ENCODE results near the gene STPG3.
A peak's percentile ranks its signal among the peaks of the same experiment; 100 is the strongest.

STPG3 gene

DNA sequence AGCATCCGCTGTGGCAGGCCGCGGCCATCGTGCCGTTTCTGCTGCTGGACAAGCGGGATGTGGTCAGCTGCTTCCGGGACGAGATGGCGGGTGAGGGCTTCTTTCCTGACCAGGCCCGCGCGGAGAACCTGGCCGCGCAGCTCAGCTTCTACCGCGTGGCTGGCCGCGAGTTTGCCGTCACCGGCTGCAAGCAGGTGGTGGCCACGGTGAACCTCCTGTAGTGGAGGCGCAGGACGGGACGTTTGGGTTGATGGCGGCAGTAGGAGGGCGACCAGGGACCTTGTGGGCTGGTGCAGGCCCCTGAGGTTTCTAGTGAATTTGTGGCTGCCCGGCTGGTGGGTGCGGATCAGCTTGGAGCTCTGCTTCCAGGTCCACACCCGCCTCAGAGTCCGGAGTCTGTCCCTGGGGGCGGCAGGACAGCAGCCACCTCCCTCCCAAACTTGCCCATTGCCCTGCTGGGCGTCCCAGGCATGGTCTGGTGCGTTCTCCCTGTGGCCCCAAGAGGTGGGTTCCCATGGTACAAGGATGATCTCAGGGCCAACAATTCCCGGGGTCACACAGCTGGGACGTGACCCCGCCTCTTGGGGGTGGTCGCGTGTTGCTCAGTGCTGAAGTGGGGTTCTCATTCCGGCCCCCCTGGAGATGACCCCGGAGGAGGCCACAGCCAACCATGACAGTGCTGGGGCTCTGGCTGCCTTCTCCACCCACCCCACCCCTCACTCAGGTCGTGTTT lies 28.8 kb downstream of the STPG3 start:
- Histone ChIP-seq H3K9ac (ENCODE audit: low read length in 5 of 5) (no peak overlapping the region), H3K27me3 (ENCODE audit: control insufficient read depth in 5 of 5, insufficient read depth in 4 of 5, low read length in 5 of 5) (peaks cover 0 to 22% (median 10%) of the 10 kb centered on the region in 5 donors), H3K9me3 (ENCODE audit: control insufficient read depth in 5 of 5, low read length in 5 of 5) (peaks cover 0 to 3% (median 0%) of the 10 kb centered on the region in 5 donors), H3K36me3 (ENCODE audit: control insufficient read depth in 5 of 5, insufficient read depth in 5 of 5, low read length in 5 of 5) (peaks cover 0 to 19% (median 8%) of the 10 kb centered on the region in 5 donors), H3K4me3 (ENCODE audit: low read depth in 1 of 5, low read length in 5 of 5) (no peak overlapping the region), H3K4me1 (ENCODE audit: control insufficient read depth in 5 of 5, insufficient read depth in 5 of 5, low read length in 5 of 5) (peaks cover 0 to 58% (median 41%) of the 10 kb centered on the region in 5 donors), H3K27ac (ENCODE audit: low read depth, low read length) (no peak overlapping the region)

DNA sequence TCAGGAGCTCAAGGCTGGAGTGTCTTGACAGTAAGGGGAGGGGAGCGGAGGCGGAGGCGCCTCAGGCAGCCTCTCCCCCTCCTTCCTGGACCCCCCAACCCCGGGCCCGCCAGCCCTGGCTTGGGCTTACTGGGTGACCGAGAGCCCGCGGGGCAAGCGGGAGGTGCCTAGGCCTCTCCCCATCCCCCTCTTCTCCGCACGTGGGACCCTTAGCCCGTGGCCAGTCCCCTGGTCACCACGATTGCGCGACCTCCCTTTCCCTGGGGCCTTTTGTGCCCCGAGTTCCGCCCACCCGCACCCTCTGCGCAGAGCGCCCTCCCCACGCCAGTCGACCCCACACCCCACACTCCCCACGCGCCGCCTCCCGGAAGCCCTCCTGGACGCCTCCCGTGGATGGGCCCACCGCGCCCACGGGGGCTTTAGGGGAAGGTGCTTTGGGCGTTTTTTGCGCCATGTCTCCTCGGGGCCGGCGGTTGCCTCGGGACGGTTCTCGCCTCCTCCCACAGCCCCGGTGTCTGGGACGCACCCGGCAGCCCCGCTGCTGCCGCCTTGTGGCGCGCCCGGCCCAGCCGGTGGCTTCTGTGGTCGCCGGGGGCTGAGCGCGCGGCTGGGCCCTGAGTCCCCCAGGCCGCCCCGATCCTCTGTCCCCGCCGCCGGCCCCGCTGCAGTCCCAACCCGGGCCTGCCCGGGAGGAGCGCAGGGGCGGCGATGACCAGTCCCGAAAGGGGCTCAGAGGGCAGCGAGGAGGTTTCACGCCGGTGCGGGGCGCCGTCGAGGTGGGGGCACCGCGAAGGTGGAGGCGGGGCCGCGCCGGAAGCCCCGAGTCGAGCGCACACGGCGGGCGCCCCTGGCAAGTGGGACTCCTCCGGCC lies 29.6 kb downstream of the STPG3 start:
- peak overlapping the region in 1 of 5 donors; percentile 34 for H3K4me3 ChIP-seq (ENCODE audit: low read depth in 1 of 5, low read length in 5 of 5)
- no peak overlapping the region for H3K9ac ChIP-seq (ENCODE audit: low read length in 5 of 5)
- H3K9me3 ChIP-seq (ENCODE audit: control insufficient read depth in 5 of 5, low read length in 5 of 5), result peaks cover 0 to 3% (median 0%) of the 10 kb centered on the region in 5 donors
- peaks cover 0 to 52% (median 35%) of the 10 kb centered on the region in 5 donors for H3K4me1 ChIP-seq (ENCODE audit: control insufficient read depth in 5 of 5, insufficient read depth in 5 of 5, low read length in 5 of 5)
- H3K27me3 ChIP-seq (ENCODE audit: control insufficient read depth in 5 of 5, insufficient read depth in 4 of 5, low read length in 5 of 5), result peaks cover 0 to 20% (median 10%) of the 10 kb centered on the region in 5 donors
- no peak overlapping the region for H3K27ac ChIP-seq (ENCODE audit: low read depth, low read length)
- H3K36me3 ChIP-seq (ENCODE audit: control insufficient read depth in 5 of 5, insufficient read depth in 5 of 5, low read length in 5 of 5), result peaks cover 0 to 19% (median 8%) of the 10 kb centered on the region in 5 donors

DNA sequence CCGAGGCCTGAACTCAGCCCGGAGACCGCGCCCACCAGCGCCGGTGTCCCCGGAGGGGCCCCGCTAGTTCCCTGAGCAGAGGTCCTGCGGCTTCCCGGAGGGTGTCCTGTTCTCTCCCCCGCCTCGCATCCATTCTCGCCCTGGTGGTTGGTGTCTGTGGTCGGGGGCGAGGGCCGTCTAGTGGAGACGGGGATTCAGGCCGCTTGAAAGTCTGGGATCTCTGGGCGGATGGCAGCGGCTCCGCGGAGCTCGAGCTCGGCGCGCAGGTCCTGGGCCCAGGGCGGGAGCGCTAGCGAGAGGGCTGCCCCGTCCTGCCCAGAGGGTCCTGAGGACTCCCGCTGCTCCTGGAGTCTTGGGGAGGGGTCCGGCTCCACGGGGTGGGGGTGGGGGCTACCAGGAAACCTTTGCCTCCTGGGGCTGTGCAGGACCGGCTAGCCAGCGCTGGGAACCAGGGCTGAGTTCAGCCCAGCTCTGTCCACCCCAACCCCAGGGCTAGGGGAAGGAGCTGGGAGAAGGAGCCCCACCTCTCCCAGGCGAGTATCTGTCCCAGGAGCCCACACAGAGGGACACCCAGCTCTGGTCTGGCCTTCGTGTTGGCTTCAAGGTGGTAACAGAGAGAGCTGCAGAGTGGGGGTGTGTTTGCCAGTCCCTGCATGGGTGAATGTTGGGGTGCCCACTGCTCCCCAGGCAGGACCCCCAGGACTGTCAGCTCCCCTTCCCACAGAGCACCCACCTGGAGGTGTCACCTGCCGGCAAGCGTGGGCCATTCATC lies 30.4 kb downstream of the STPG3 start:
- no peak overlapping the region for H3K4me3 ChIP-seq (ENCODE audit: low read depth in 1 of 5, low read length in 5 of 5)
- peaks cover 0 to 3% (median 0%) of the 10 kb centered on the region in 5 donors for H3K9me3 ChIP-seq (ENCODE audit: control insufficient read depth in 5 of 5, low read length in 5 of 5)
- peaks cover 0 to 20% (median 10%) of the 10 kb centered on the region in 5 donors for H3K27me3 ChIP-seq (ENCODE audit: control insufficient read depth in 5 of 5, insufficient read depth in 4 of 5, low read length in 5 of 5)
- H3K4me1 ChIP-seq (ENCODE audit: control insufficient read depth in 5 of 5, insufficient read depth in 5 of 5, low read length in 5 of 5), result peaks cover 0 to 44% (median 27%) of the 10 kb centered on the region in 5 donors
- H3K36me3 ChIP-seq (ENCODE audit: control insufficient read depth in 5 of 5, insufficient read depth in 5 of 5, low read length in 5 of 5), result peaks cover 0 to 19% (median 8%) of the 10 kb centered on the region in 5 donors
- H3K27ac ChIP-seq (ENCODE audit: low read depth, low read length), result no peak overlapping the region
- H3K9ac ChIP-seq (ENCODE audit: low read length in 5 of 5), result no peak overlapping the region

DNA sequence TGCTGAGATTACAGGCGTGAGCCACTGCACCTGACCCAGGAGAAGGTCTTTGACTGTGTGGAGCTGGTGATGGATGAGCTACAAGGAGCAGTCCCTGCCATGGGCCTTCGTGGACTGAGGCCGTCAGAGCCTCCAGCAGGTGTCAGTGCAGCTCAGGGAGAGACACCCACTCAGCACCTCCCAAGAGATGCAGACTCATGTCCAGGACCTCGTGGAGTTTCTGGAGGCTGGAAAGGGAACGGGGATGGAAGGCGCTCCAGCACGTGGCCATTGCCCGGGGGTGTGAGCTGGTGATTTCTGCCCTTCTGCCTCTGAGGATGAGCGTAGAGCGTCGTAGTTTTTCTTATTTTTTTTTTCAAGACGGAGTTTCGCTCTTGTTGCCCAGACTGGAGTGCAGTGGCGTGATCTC lies 35.9 kb downstream of the STPG3 start:
- Histone ChIP-seq H3K9me3 (ENCODE audit: control insufficient read depth in 5 of 5, low read length in 5 of 5) (no peaks in the 10 kb centered on the region), H3K36me3 (ENCODE audit: control insufficient read depth in 5 of 5, insufficient read depth in 5 of 5, low read length in 5 of 5) (no peaks in the 10 kb centered on the region), H3K27ac (ENCODE audit: low read depth, low read length) (no peak overlapping the region), H3K27me3 (ENCODE audit: control insufficient read depth in 5 of 5, insufficient read depth in 4 of 5, low read length in 5 of 5) (peaks cover 0 to 3% (median 0%) of the 10 kb centered on the region in 5 donors), H3K9ac (ENCODE audit: low read length in 5 of 5) (no peak overlapping the region), H3K4me3 (ENCODE audit: low read depth in 1 of 5, low read length in 5 of 5) (no peak overlapping the region), H3K4me1 (ENCODE audit: control insufficient read depth in 5 of 5, insufficient read depth in 5 of 5, low read length in 5 of 5) (peaks cover 0 to 5% (median 0%) of the 10 kb centered on the region in 5 donors)

DNA sequence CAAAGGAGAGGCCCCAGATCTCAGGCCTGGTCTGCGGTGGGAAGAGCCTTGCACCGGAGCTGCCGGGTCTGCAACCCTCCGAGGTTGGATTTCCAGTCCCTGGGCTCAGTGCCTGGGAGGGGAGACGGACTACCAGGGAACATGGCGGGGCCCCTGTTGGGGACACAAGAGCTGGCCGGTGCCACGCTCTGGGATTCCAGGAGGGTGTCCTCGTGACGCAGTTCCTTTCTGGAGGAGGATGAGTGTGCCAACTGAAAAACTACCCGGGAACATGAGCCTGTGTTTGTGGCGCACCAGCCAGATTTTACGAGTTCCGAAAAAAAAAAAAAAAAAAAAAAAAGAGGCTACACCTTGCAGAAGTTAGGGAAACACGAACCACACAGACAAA lies 42.0 kb downstream of the STPG3 start:
- Histone ChIP-seq H3K4me3 (ENCODE audit: low read depth in 1 of 5, low read length in 5 of 5) (no peak overlapping the region), H3K4me1 (ENCODE audit: control insufficient read depth in 5 of 5, insufficient read depth in 5 of 5, low read length in 5 of 5) (peaks cover 0 to 33% (median 26%) of the 10 kb centered on the region in 5 donors), H3K9ac (ENCODE audit: low read length in 5 of 5) (no peak overlapping the region), H3K36me3 (ENCODE audit: control insufficient read depth in 5 of 5, insufficient read depth in 5 of 5, low read length in 5 of 5) (no peaks in the 10 kb centered on the region), H3K27ac (ENCODE audit: low read depth, low read length) (no peak overlapping the region), H3K9me3 (ENCODE audit: control insufficient read depth in 5 of 5, low read length in 5 of 5) (peaks cover 0 to 5% (median 4%) of the 10 kb centered on the region in 5 donors), H3K27me3 (ENCODE audit: control insufficient read depth in 5 of 5, insufficient read depth in 4 of 5, low read length in 5 of 5) (peaks cover 12 to 35% (median 29%) of the 10 kb centered on the region in 5 donors)

DNA sequence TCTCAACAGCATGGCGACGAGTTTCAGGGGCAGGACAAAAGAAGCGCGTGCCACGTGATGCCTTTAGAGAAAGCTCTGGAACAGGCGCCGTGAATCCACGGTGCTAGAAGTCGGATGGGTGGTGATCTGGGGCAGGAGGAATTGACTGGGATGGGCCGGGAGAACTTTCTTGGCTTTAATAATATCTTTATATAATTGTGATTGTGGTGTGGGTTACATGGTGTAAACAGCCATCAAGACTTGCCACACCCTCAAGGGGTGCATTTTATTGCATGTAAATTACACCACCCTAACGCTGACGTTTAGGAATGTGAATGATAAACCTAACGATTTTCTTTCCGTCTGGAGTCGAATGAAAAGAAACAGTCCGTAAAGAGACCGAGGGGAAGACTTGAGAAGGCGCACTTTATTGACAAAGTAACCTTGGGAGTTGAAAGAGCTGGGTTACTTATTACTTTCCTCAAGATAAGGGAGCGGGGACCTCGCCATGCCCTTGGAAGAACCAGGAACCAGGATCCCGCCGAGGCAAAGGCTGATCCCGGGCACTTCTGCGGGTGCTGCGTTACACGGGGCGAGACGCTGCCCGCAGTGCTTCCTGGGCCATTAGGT lies 42.5 kb downstream of the STPG3 start:
- no peak overlapping the region for H3K27ac ChIP-seq (ENCODE audit: low read depth, low read length)
- H3K27me3 ChIP-seq (ENCODE audit: control insufficient read depth in 5 of 5, insufficient read depth in 4 of 5, low read length in 5 of 5), result peaks cover 17 to 40% (median 34%) of the 10 kb centered on the region in 5 donors
- H3K9ac ChIP-seq (ENCODE audit: low read length in 5 of 5), result no peak overlapping the region
- peaks cover 0 to 5% (median 4%) of the 10 kb centered on the region in 5 donors for H3K9me3 ChIP-seq (ENCODE audit: control insufficient read depth in 5 of 5, low read length in 5 of 5)
- peak overlapping the region in 3 of 5 donors; percentile 4 to 27 (median 20) for H3K4me3 ChIP-seq (ENCODE audit: low read depth in 1 of 5, low read length in 5 of 5)
- peaks cover 0 to 38% (median 30%) of the 10 kb centered on the region in 5 donors for H3K4me1 ChIP-seq (ENCODE audit: control insufficient read depth in 5 of 5, insufficient read depth in 5 of 5, low read length in 5 of 5)
- no peaks in the 10 kb centered on the region for H3K36me3 ChIP-seq (ENCODE audit: control insufficient read depth in 5 of 5, insufficient read depth in 5 of 5, low read length in 5 of 5)

DNA sequence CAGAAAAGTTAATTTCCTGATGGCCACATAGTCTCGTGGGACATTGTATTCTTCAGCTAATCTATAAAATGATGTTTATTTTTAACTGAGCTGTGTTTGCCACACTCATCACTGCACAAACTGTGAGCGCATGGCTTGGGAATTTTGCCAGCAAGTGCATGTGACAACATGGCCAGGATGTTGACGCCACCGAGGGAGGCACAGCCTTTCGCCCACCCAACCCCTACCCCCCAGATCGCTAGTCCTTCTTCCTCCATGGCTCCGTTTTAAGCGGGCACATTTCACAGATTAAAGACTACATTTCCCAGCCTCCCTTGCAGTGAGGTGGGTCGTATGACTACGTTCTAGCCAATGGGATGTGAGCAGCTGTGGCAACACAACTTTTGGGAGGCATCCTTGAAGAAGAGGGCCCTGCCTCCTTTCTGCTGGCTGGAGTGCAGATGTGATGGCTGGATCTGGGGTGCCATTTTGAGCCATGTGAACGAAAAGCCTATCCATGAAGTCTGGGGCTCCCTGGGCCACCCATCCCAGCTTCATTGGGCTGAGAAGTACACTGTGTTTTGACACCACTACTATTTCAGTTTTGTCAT lies 43.1 kb downstream of the STPG3 start:
- peaks cover 0 to 44% (median 36%) of the 10 kb centered on the region in 5 donors for H3K4me1 ChIP-seq (ENCODE audit: control insufficient read depth in 5 of 5, insufficient read depth in 5 of 5, low read length in 5 of 5)
- no peak overlapping the region for H3K27ac ChIP-seq (ENCODE audit: low read depth, low read length)
- peaks cover 23 to 46% (median 40%) of the 10 kb centered on the region in 5 donors for H3K27me3 ChIP-seq (ENCODE audit: control insufficient read depth in 5 of 5, insufficient read depth in 4 of 5, low read length in 5 of 5)
- H3K36me3 ChIP-seq (ENCODE audit: control insufficient read depth in 5 of 5, insufficient read depth in 5 of 5, low read length in 5 of 5), result peaks cover 0 to 1% (median 0%) of the 10 kb centered on the region in 5 donors
- H3K9ac ChIP-seq (ENCODE audit: low read length in 5 of 5), result no peak overlapping the region
- H3K9me3 ChIP-seq (ENCODE audit: control insufficient read depth in 5 of 5, low read length in 5 of 5), result peaks cover 0 to 5% (median 4%) of the 10 kb centered on the region in 5 donors
- peak overlapping the region in 4 of 5 donors; percentile 4 to 44 (median 24) for H3K4me3 ChIP-seq (ENCODE audit: low read depth in 1 of 5, low read length in 5 of 5)

DNA sequence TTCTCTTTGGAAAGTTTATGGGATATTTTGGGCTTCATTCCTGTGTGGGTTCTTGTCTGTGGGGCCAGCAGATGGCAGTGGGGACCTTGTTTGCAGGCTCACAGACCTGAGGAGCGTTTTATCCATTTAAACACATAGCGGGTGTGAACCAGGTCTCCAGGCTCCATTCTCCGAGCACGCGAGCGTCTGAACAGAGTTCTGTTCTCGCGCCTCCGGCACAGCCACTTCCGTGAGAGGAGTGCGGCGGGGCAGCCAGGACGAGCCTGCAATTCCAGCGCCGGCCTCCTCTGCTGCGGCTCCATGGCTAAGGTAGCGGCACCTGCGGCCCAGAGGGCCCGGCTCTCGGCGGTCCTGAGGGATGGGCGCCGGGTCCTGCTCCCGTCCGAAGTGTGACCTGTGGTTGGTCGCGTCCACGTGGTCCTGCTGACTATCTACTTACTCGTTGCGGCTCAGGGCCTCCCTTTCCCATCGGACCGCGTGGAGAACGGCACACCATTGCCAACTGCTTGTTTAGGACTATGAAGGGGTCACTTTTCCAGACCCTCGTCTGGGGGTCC lies 43.7 kb downstream of the STPG3 start:
- peak overlapping the region in 1 of 5 donors; percentile 30 for H3K9ac ChIP-seq (ENCODE audit: low read length in 5 of 5)
- peaks cover 26 to 49% (median 44%) of the 10 kb centered on the region in 5 donors for H3K27me3 ChIP-seq (ENCODE audit: control insufficient read depth in 5 of 5, insufficient read depth in 4 of 5, low read length in 5 of 5)
- peaks cover 0 to 3% (median 0%) of the 10 kb centered on the region in 5 donors for H3K36me3 ChIP-seq (ENCODE audit: control insufficient read depth in 5 of 5, insufficient read depth in 5 of 5, low read length in 5 of 5)
- no peak overlapping the region for H3K27ac ChIP-seq (ENCODE audit: low read depth, low read length)
- peaks cover 0 to 46% (median 38%) of the 10 kb centered on the region in 5 donors for H3K4me1 ChIP-seq (ENCODE audit: control insufficient read depth in 5 of 5, insufficient read depth in 5 of 5, low read length in 5 of 5)
- H3K4me3 ChIP-seq (ENCODE audit: low read depth in 1 of 5, low read length in 5 of 5), result peak overlapping the region in 2 of 5 donors; percentile 11 to 44
- H3K9me3 ChIP-seq (ENCODE audit: control insufficient read depth in 5 of 5, low read length in 5 of 5), result peaks cover 0 to 5% (median 4%) of the 10 kb centered on the region in 5 donors

Data from subcutaneous abdominal adipose tissue (tissue), 5 donors.